NCI-H1694 (cell line): ENCODE measurements around the gene ZFYVE16.
A peak's percentile ranks its signal among the peaks of the same experiment; 100 is the strongest.
"Not testable (repeated sequence)": the region's sequence is repeated elsewhere in the genome, so short reads cannot be mapped to it uniquely, and the experiment has no call there.

Experiments used
- DNase-seq: peaks from one replicate; lab custom pipeline; 2025; lab: John Stamatoyannopoulos, UW

Gene ZFYVE16

DNA sequence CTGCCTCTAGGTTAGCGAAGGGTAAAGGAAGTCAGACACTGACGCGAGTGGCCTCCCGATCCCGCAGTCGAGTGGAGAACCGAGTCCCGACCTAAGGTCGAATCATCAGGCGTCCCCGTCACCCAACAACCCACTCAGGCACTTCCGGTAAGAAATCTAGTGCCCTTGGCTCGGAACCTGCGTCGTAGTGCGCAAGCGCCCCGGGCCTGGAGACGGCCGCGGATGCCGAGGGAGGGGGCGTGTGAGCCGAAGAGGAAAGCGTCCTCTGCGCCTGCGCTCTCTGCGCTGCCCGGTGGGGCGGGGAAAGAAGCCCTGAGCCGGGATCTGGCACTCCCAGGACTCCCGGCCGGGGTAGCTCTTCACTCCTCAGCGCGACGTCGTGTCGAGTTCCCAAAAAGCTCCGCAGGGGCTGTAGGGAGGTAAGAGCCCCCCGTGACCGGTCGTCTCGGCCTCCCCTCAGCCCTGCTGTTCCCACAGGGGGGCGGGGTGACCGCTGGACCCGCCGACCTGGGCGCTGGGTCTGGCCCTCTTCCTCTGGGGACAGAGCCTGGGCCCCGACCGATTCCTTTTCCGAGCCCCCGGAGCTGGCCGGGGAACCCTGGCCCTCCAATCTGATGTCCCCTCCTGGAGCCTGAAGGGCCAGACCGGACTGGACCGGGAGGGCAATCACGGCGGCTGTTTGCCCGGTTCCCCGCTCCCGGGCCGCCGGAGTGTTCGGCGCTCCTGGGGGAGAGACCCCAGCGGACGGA is at the start of gene ZFYVE16:
Gene ZFYVE16, plus strand, starts transcription at position 330 of the 749 bp plus-strand sequence. CDS start 26,084 bp downstream, outside the sequence.
- peak; percentile 96 for DNase-seq

DNA sequence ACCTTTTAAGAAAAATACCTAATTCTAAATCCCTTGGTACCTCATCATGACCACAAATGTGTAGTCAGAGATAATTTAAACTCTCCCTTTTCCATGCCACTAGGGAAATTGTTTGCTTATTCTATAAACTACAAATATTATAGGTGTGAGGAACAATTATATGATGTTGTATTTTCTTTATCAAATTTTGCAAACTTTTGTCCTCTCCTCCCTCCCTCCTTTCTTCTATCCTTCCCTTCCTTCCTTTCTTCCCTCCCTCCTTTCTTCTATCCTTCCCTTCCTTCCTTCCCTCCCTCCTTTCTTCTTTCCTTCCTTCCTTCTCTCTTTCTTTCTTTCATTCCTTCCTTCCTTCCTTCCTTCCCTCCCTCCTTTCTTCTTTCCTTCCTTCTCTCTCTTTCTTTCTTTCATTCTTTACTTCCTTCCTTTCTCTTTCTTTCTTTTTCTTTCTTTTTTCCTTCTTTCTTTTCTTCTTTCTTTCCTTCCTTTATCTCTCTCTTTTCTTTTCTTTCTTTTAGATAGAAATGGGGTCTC is 46.9 kb upstream of the ZFYVE16 start:
- DNase-seq = no peak

DNA sequence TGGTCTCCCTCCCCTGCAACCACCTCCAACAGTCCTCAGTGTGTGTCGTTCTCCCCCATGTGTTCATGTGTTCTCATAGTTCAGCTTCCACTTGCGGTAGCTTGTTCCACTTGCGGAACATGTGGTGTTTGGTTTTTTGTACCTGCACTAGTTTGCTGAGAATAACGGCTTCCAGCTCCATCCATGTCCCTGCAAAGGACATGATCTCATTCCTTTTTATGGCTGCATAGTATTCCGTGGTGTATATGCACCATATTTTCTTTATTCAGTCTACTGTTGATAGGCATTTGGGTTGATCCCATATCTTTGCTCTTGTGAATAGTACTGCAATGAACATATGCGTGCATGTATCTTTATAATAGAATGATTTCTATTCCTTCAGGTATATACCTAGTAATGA is 43.0 kb upstream of the ZFYVE16 start:
- no peak for DNase-seq

DNA sequence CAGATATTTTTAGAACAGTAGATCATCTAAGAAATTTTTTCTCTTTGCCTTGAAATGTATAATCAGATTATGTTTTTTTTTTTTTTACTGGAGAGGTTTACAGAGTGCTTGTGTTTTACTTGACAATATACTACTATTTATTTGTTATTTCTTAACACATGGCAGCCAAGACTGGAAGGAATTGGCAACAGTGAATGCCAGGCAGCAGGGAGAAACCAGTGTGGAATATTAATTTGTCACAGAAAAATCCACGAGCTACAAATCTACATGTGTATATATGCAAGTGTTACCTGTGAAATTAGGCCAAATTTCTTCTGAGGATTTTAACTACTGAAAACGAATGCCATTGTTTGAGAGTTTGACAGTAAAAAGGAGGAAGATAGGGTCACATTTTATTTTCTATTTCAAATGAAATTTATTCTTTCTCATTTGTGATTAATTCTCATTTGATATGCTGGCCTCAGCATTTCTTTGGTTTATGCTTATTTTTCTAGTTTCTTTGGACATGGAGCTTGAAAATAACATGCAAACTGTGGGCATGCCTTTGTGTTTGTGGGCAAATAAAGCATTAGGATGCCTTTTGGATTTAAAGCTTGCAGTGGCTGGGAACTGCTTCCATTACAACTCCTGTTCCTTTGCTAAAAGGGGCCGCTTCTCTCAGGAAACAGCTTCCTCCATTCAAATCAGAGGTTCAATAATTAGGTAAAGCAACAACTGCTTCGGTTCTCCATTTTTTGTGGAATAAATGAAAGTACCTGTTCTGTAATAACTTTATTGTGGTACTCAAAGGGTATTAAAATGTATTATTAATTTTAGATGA is 39.0 kb upstream of the ZFYVE16 start:
- no peak for DNase-seq

DNA sequence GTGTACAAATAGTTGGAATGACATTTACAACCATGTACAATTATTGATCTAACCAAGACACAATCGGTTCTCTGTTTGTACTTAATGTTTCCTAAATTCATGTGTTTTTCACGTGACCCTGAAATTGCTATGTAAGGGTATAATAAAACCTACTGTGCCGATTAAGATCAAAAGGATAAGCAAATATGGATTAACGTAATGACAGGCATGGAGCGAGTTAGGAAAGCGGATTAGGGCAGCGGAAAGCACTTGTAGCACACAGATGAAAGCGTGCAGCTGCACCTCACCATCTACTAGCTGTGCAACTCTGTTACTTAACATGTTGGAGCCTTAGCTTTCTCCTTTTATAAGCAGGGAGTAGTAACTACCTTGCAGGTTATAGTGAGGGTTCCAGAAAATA is 38.3 kb upstream of the ZFYVE16 start:
- DNase-seq = no peak

DNA sequence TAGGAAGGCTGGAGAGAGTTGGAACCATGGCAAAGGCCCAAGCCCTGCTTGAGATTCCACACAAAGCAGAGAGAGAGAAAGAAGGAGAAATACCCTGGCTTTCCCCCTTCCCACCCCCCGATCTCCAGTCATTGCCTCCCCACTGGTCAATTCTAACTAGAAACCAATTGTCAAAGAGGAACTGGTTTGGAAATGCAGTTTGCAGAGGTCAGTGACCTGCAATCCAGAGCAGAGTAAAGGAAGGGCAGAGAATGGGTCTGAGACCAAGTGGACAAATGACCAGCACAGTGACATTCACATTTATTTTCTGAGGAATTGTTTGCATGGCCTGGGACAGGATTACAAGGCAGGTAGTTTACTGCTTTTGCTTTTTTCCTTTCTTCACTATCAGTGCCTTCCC is 37.5 kb upstream of the ZFYVE16 start:
- no peak for DNase-seq

DNA sequence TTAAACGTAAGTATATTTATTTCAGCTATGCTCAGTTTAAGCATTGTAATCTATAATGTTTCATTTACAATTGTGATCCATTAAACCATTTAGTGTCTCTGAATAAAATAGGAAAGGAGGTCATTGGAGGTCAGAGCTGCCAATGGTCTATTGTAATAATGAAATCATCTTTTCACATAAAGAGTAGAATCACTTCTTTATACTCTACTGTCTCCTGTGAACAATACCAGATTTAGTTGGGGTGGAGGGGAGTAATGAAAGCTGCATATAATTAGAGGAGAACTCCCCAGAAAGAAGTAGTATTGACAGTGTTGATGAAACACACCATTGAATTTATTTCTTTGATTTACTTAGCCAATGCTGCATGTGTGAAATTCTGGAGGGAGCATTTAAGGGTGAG is 35.1 kb upstream of the ZFYVE16 start:
- DNase-seq = no peak

DNA sequence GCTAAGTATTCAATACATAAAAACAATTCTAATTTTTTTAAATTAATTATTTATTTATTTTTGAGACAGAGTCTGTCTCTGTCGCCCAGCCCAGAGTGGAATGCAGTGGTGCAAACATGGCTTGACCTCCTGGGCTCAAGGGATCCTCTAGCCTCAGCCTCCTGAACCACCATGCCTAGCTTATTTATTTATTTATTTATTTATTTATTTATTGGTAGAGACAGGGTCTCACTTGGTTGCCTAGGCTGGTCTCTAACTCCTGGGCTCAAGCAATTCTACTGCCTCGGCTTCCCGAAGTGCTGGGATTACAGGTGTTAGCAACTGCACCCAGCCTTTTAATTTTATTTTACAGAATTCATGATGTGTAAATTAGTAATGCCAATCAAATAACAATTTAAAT is 33.7 kb upstream of the ZFYVE16 start:
- no peak for DNase-seq

DNA sequence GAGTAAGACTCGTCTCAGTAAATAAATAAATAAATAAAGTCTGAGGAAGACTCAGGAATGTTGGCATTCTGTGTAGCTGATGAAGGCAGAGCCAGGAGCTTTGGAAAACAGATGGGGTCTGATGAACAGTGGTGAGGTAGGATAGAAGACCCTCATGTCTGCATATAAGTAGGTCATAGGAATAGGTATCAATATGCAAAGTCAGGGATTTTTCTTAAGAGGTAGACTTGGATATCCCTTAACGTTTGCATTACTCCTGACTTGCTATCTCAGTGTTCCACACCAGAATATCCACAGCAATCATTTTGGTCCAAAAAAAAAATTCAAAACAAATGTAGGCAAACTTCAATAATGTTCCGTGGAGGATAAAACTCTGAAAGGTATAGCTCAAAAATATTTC is 31.3 kb upstream of the ZFYVE16 start:
- no peak for DNase-seq

DNA sequence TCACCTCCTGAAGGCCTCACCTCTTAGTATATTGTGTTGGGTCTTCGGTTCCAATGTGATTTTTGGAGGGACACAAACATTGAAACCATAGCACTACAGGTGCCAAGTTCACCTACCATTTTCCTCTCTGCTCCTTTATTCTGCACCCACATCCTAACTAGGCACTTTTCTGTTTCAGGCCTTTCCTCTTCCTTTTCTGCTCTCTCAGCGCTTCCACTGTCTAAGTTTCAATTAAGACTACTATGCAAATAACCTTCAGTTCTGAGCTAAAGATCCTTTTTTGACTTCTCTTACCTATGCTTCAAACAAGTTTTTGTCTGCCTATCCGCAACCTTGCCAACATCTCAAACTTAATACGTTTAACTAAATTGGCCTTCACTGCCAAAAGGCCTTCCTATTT is 25.4 kb upstream of the ZFYVE16 start:
- no peak for DNase-seq

DNA sequence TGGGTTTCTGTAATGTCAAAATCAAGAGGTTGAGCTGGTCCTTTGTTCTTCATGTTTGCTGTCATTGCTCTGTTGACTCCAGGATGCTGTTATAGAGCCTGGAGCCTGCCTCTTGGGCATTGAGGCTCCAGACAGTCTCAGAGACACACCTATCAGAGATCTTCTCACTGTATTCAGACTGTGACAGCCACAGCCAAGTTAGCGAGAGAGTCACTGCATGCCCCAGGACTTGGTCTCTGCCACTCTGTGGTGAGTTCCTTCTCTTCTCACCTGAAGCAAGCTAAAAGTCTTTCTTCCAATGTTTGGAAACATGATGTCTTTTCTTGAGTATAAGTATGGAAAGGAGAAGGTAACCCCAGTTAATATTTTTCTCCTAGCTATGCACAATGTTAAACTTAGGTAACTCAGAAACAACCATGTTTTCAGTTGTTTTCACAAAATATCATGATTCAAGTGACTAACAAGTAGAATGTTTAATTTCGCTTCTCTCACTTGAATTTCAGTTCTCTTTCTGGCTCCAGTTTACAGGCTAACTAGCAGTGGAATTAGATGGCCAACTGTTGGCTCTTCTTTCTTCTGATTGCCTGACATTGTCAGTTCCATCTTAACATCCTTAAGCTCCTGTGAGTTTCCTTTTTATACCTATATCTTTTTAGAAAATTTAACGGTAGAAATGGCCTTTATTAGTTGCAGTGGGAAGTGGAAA is 20.6 kb upstream of the ZFYVE16 start:
- DNase-seq = no peak

DNA sequence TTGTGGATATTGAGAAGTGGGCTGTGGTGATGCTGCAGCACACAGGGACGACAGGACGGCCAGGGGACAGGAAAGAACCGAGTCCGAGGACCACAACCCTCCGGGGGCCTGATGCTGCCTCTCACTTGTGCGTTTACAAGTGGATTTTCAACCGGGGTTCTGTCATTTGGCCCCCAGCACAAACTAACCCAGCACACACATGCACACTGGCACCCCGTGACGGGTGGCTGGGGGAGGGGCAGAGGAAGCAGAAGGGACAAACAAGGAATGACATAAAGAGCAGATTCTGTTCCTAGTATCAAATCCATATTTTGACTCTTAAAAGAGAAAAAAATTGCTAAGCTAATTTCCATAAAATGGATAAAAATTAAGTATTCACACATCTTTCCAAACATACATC is 18.3 kb upstream of the ZFYVE16 start:
- DNase-seq = no peak

DNA sequence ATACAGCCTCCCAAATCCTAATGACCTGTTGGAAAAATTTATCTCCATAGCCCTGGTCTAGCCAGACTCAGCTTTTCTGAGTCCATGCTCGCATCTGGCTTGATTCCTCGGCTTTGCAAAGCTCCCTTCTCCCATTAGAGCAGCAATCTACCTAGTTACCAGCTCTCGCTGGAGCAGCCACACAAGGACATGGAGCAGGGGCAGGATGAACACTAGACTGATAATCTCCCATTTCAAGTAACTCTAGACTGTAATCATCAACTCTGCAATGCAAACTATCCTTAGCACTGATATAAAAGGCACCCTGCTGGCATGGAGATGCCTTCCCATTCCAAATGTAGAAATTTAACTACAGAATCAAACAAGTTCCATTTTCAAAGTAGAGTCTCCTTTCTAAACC is 17.5 kb upstream of the ZFYVE16 start:
- not testable (repeated sequence) for DNase-seq

DNA sequence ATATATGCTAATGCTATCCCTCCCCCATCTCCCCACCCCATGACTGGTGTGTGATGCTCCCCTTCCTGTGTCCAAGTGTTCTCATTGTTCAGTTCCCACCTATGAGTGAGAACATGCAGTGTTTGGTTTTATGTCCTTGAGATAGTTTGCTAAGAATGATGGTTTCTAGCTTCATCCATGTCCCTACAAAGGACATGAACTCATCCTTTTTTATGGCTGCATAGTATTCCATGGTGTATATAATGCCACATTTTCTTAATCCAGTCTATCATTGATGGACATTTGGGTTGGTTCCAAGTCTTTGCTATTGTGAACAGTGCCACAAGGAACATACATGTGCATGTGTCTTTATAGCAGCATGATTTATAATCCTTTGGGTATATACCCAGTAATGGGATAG is 16.6 kb upstream of the ZFYVE16 start:
- not testable (repeated sequence) for DNase-seq

DNA sequence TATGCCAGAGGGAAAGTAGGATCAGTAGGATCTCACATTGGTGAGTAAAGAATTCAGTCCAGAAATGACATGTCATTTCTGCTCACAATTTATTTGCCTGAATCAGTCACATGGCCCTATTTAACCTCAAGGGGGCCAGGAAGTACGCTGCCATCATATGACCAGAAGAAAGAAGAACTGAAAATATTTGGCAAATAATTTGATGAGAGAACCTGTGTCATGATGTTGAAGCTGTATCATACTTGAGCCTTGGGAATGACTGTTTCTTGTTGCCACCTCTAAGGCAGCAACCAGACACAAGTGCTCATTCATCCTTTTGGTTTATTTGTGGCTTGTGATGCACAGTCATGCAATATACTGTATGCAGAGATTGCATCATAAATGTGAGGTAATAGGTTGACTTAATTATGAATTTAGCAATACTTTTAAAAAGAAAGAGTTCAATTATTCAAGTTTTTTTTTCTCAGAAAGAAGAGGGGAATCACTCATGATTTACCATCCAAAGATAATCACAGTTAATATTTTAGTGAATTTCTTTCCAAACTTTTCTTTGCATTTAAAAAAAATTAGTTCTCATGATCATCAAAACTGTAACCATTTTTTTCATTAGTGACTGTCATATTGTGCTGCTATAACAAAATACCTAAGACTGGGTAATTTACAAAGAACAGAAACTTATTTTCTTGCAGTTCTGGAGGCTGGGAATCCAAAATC is 8.2 kb upstream of the ZFYVE16 start:
- DNase-seq = no peak

DNA sequence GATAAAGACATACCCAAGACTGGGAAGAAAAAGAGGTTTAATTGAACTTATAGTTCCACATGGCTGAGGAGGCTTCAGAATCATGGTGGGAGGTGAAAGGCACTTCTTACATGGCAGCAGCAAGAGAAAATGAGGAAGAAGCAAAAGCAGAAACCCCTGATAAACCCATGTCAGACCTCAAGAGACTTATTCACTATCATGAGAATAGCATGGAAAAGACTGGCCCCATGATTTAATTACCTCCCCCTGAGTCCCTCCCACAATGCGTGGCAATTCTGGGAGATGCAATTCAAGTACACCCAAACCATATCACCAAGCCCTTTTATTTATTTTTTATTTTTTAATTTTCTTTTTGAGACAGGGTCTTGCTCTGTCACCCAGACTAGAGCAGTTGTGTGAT is 7.5 kb upstream of the ZFYVE16 start:
- not testable (repeated sequence) for DNase-seq

DNA sequence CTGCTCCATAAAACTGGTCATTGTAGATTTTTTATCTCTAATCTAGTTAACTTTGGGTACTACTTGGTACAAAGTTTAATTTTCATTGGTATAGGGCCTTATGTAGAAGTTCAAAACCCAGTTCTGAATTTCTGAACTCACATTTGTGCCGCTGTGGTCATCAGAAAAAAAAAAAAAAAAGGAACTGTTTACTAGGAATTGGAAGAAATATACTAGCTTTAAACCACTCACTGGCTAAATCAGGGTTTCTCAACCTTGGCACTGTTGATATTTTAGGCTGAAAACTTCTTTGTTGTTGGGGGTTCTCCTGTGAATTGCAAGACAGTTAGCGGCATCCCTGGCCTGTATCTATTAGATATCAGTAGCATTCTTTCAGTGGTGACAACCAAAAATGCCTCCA is 4.1 kb upstream of the ZFYVE16 start:
- no peak for DNase-seq

DNA sequence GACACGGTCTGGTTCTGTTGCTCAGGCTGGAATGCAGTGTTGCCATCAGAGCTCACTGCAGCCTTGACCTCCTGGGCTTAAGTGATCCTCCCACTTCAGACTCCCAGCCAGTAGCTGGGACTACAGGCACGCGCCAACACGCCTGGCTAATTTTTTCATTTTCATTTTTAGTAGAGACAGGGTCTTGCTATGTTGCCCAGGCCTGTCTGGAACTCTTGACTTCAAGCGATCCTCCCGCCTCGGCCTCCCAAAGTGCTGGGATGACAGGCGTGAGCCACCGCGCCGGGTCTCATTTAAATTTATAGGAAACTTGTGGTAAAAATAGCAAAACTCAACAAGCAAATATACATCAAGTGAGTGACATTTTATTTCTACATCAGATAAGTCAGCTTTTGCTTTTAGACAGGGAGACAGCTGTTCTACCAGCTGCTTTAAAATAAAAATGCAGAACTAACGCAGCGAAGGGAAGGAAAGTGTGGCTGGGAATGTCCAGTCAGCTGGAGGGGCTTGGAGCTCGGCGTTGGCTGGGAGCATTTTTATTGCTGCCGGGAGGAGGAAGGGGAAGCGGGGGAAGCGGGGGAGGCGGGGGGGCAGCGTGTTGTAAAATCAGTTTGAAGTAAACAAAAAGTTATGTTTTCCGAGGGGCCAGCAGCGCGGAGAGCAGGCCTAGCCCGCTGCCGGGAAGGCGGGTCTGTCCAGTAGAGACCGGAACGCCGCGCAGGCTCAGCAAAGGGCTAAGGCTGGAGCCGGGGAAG is 707 bp upstream of the ZFYVE16 start:
- no peak for DNase-seq

DNA sequence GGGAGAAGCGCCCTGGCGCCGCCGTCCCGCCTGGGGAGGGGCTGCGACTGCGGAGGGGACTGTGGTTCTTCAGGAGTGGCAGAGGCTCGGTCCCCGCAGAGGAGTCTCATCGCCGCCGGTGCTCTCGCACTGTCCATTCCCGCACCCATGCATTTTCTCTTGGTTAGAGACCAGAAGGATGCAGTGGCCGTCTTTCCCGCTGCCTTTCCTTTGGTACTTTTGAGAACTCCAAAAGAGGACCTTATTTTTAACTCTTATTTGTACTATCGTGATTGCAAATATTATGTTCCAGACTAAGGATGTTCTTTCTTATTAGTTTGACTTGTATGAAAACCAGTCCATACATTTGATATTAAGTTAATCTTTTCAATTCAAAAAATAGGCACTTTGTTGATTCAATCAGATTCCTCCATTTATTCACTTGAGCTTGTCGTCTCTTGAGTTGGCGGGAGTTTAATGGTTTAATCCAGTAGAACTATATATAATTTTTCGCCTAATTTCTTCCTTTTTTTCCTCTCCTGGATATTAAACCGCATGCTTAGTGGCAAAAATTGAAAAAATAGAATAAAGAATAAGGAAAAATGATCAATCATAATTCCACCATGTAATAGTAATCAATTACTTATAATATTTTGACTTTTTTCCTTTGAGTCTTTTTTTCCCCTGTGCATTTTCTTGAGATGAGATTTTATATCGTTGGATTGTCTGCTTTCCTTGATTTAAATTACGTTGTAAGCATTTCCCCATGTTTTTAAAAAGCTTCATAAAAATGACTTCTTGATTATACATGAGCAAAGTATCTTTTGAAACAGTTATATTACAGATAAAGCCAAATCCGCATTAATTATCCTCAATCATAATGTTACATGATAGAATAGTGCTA is 861 bp downstream of the ZFYVE16 start:
- peak; percentile 39 for DNase-seq

DNA sequence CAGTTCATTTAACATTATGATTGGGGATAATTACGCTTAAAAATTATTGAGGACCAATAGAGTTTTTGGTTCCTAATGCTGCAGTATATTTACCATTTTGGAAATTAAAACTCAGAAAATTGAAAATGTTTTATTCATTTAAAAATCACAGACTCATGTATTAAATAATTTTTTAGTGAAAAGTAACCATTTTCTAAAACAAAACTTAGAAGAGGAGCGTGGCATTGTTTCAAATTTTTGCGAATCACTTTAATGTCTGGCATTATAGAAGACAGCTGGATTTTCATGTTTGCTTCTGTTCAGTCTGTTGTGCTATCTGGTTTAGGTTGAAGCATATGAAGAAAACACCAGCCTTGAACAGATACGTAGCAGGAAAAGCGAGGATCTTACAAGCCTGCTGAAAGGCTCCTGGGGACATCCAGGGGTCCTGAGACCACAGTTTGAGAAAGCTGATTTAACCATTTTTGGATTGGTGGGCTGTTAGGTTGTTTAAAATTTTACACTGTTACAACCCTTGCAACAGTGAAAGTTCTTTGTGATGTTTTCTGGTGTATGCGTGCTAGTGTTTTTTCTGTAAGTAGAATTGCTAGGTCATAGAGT is 1.6 kb downstream of the ZFYVE16 start:
- DNase-seq = no peak
